Measurements from ENCODE around the gene CWC25.
"Not testable (repeated sequence)": the region's sequence is repeated elsewhere in the genome, so short reads cannot be mapped to it uniquely, and the experiment has no call there.

The CWC25 gene

GRCh38 chr17:38797158-38797490 lies 28.0 kb downstream of the CWC25 start:
- no peak for TF ChIP-seq CTCF (IDR thresholded peaks at IDR 0.05; ENCODE audit: insufficient read depth, low read depth, low read length, missing control alignments)
- no peak overlapping the region for H3K4me3 ChIP-seq (ENCODE audit: low read depth, low read length)
- no peak for DNase-seq (ENCODE audit: low read depth)

DNA sequence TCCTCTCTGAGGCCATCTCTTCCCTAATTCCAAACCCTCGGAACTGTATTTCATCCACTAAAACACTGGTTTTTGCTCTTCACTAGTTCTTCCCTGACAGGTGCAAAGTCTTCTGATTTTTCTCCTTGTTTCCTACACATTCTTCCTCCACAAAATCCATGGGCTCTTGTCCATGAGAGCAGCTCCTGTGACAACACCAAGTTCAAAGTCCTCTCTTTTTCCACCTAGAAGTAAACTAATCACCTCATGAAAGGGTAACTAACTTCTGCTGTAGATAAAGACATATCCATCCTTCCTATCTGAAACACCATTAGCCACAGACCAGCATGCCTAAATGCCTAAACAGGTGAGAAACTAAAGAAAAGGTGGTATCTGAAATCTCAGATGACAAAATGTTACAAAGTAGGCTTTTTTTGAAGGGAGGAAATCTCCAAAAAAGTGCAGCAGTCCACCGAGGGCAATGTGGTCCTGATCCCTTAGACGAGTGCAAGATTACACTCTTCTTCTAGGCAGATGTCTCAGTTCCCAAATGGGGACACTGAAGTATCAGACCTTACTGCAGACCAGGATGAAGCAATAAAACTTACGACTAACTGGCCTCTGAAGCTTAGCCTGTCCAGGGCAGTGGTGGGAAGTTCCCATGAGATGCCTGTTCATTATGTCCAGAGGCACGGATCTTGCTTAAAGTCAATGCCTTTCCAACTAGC lies 28.5 kb downstream of the CWC25 start:
- no peak for TF ChIP-seq CTCF (IDR thresholded peaks at IDR 0.05; ENCODE audit: insufficient read depth, low read depth, low read length, missing control alignments)
- no peak for DNase-seq (ENCODE audit: low read depth)
- no peak overlapping the region for H3K4me3 ChIP-seq (ENCODE audit: low read depth, low read length)

DNA sequence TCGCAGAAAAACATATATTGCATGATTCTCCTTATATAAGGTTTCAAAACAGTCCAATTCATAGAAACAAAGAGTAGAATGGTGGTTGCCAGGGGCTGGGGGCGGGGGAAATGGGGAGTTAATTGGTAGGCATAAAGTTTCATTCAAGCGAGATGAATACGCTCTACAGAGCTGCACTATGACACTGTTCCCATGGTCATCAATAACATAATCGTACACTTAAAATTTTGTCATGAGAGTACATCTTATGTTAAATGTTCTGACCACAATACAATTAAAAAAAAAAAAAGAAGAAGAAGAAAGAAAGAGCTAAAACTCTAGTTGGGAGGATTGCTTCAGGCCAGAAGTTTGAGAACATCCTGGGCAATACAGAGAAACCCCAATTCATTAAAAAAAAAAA lies 30.9 kb downstream of the CWC25 start:
- DNase-seq (ENCODE audit: low read depth), result no peak
- H3K4me3 ChIP-seq (ENCODE audit: low read depth, low read length), result no peak overlapping the region

DNA sequence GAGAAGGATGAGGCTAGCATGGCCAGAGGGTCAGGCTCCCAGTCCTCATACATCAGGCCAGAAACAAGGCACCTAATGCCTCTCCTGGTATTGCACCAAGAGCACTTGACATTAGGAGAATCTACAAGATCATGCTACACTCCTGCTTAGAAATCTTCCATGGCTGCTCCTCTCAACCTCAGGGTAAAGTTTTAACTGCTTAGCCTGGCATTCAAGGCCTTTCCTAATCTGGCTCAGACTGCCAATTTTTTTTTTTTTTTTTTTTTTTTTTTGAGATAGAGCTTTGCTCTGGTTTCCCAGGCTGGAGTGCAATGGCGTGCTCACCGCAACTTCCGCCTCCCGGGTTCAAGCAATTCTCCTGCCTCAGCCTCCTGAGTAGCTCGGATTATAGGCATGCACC lies 34.0 kb downstream of the CWC25 start:
- H3K4me3 ChIP-seq (ENCODE audit: low read depth, low read length), result no peak overlapping the region
- no peak for DNase-seq (ENCODE audit: low read depth)
- no peak for TF ChIP-seq CTCF (IDR thresholded peaks at IDR 0.05; ENCODE audit: insufficient read depth, low read depth, low read length, missing control alignments)

More for the DNA sequence above, 30.9 kb downstream of the CWC25 start:
- no peak for TF ChIP-seq CTCF (IDR thresholded peaks at IDR 0.05; ENCODE audit: insufficient read depth, low read depth, low read length, missing control alignments)

- not testable (repeated sequence) for H3K4me3 ChIP-seq (ENCODE audit: low read depth, low read length); DNase-seq (ENCODE audit: low read depth)
These were observed 34.9 kb downstream of the CWC25 start for GRCh38 chr17:38790148-38790707.

DNA sequence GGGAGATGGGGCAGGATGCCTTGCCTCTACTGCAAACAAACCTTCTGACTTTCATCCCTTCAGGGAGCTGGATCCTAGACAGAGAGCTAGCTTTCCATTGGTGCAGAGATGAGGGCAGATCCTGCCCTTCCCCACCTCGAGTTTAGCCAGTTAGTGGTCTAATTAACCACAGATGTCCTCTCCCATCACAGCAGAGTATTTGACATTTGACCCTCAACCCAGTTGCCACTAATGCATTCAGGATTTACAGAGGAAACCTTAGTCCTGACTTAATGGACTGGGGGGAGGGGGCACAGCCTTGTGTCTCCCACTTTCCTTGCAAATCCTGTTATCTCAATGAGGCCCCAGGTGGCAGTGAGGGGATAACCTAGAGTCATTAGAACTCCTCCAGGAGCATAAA lies 35.9 kb downstream of the CWC25 start:
- no peak for DNase-seq (ENCODE audit: low read depth)
- TF ChIP-seq CTCF (IDR thresholded peaks at IDR 0.05; ENCODE audit: insufficient read depth, low read depth, low read length, missing control alignments), result no peak
- H3K4me3 ChIP-seq (ENCODE audit: low read depth, low read length), result no peak overlapping the region

GRCh38 chr17:38787999-38788398 lies 37.1 kb downstream of the CWC25 start:
- not testable (repeated sequence) for DNase-seq (ENCODE audit: low read depth); H3K4me3 ChIP-seq (ENCODE audit: low read depth, low read length)

DNA sequence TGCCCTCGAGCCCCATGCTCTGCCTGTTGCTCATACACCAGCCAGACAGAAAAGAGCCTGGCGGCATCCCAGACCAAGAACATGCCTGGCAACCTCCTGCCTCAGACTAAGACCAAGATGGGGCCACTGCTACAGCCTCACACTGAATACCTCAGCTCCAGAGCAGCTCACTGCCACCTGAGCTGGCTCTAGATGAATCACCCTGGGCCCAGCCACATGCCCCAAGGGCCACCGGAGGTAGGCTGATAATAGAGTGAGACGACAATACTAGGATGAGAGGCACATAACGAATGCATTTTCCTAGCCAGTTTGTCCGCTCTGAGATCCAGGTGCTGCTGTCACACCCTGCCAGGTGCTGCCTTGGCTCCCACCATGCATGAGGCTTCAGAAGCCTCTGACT lies 38.7 kb downstream of the CWC25 start:
- no peak overlapping the region for H3K4me3 ChIP-seq (ENCODE audit: low read depth, low read length)
- TF ChIP-seq CTCF (IDR thresholded peaks at IDR 0.05; ENCODE audit: insufficient read depth, low read depth, low read length, missing control alignments), result no peak
- DNase-seq (ENCODE audit: low read depth), result no peak
